ENCODE measurements around the gene PRPS1.
"Not testable (repeated sequence)": the region's sequence is repeated elsewhere in the genome, so short reads cannot be mapped to it uniquely, and the experiment has no call there.

The PRPS1 gene

GRCh38 chrX:107630031-107630689, 1.9 kb downstream of the PRPS1 start:
- no peak for DNase-seq (ENCODE audit: low spot score)

- no peak for DNase-seq (ENCODE audit: low spot score)
These were observed 4.0 kb downstream of the PRPS1 start for GRCh38 chrX:107632346-107632745.

- no peak for DNase-seq (ENCODE audit: low spot score)
These were observed 18.4 kb downstream of the PRPS1 start for GRCh38 chrX:107646735-107647134.

- DNase-seq (ENCODE audit: low spot score), result no peak
These were observed 20.0 kb downstream of the PRPS1 start for GRCh38 chrX:107648332-107648731.

GRCh38 chrX:107654566-107654871, 26.2 kb downstream of the PRPS1 start:
- no peak for DNase-seq (ENCODE audit: low spot score)

GRCh38 chrX:107654872-107655761, 26.8 kb downstream of the PRPS1 start:
- peak; percentile 91 for DNase-seq (ENCODE audit: low spot score)

- DNase-seq (ENCODE audit: low spot score), result no peak
These were observed 28.7 kb downstream of the PRPS1 start for GRCh38 chrX:107656978-107657377.

- DNase-seq (ENCODE audit: low spot score), result no peak
These were observed 30.4 kb downstream of the PRPS1 start for GRCh38 chrX:107658660-107659059.

- no peak for DNase-seq (ENCODE audit: low spot score)
These were observed 31.0 kb downstream of the PRPS1 start for GRCh38 chrX:107659286-107659685.

- DNase-seq (ENCODE audit: low spot score), result peak; percentile 56
These were observed 31.5 kb downstream of the PRPS1 start for GRCh38 chrX:107659768-107660167.

GRCh38 chrX:107662145-107662544, 33.8 kb downstream of the PRPS1 start:
- no peak for DNase-seq (ENCODE audit: low spot score)

- DNase-seq (ENCODE audit: low spot score), result no peak
These were observed 34.5 kb downstream of the PRPS1 start for GRCh38 chrX:107662824-107663223.

- no peak for DNase-seq (ENCODE audit: low spot score)
These were observed 38.6 kb downstream of the PRPS1 start for GRCh38 chrX:107666931-107667330.

GRCh38 chrX:107667426-107667825, 39.1 kb downstream of the PRPS1 start:
- no peak for DNase-seq (ENCODE audit: low spot score)

- not testable (repeated sequence) for DNase-seq (ENCODE audit: low spot score)
These were observed 40.4 kb downstream of the PRPS1 start for GRCh38 chrX:107668710-107669109.

- no peak for DNase-seq (ENCODE audit: low spot score)
These were observed 41.0 kb downstream of the PRPS1 start for GRCh38 chrX:107669261-107669660.

- DNase-seq (ENCODE audit: low spot score), result no peak
These were observed 41.7 kb downstream of the PRPS1 start for GRCh38 chrX:107669885-107670628.

- not testable (repeated sequence) for DNase-seq (ENCODE audit: low spot score)
These were observed 42.9 kb downstream of the PRPS1 start for GRCh38 chrX:107671256-107671655.

- DNase-seq (ENCODE audit: low spot score), result peak; percentile 79
These were observed 44.7 kb downstream of the PRPS1 start for GRCh38 chrX:107672955-107673378.

GRCh38 chrX:107673431-107673830, 45.1 kb downstream of the PRPS1 start:
- no peak for DNase-seq (ENCODE audit: low spot score)

- no peak for DNase-seq (ENCODE audit: low spot score)
These were observed 45.7 kb downstream of the PRPS1 start for GRCh38 chrX:107673933-107674479.
